ENCODE measurements around the gene LRFN4. TPM values are rescaled to one million over a fixed set of nuclear protein-coding genes. Genes with fewer than 3 reads are reported as not detected.

The LRFN4 gene
- total and polyA plus RNA-seq, 2 of the 13 experiments (the other 11 are each of a cell fraction or from before 2014, with no cell fraction given): 1.3 to 6.8 TPM

- no peak for TF ChIP-seq HBP1 (CRISPR knock-in tag; IDR thresholded peaks at IDR 0.05; ENCODE audit: low read depth)
- peak; percentile 14; the same call in 1 of the 2 replicates for TF ChIP-seq ARID4A (CRISPR knock-in tag; IDR thresholded peaks at IDR 0.05; ENCODE audit: borderline replicate concordance)
- TF ChIP-seq NR1H2 (CRISPR knock-in tag; IDR thresholded peaks at IDR 0.05; ENCODE audit: borderline replicate concordance, low read depth): no peak
- no peak for TF ChIP-seq ZNF761 (CRISPR knock-in tag; conservative IDR thresholded peaks at IDR 0.05)
- TF ChIP-seq ZNF18 (CRISPR knock-in tag; IDR thresholded peaks at IDR 0.05; ENCODE audit: insufficient replicate concordance): no peak
- TF ChIP-seq PHF21A (CRISPR knock-in tag; IDR thresholded peaks at IDR 0.05): 0 out of 2 replicates have a peak, but pooled peaks have one; percentile 63
- no peak for TF ChIP-seq WIZ (CRISPR knock-in tag; IDR thresholded peaks at IDR 0.05)
- TF ChIP-seq ZBTB40 (IDR thresholded peaks at IDR 0.05): no peak
- TF ChIP-seq ZBTB40 (CRISPR knock-in tag; IDR thresholded peaks at IDR 0.05): no peak
- TF ChIP-seq SRF (IDR thresholded peaks at IDR 0.05; ENCODE audit: low read depth, low read length): no peak
- TF ChIP-seq ZNF260 (CRISPR knock-in tag; IDR thresholded peaks at IDR 0.05; ENCODE audit: borderline replicate concordance, low read depth): no peak
- peak; percentile 87 for TF ChIP-seq RARA (CRISPR knock-in tag; IDR thresholded peaks at IDR 0.05)
Measured at GRCh38 chr11:66884443-66884842, 27.6 kb downstream of the LRFN4 start (continued).
